Psoas muscle (tissue), 8 donors: ENCODE measurements around the gene PBX1. TPM values are rescaled to one million over a fixed set of nuclear protein-coding genes. Genes with fewer than 3 reads are reported as not detected.
"Not testable (repeated sequence)": the region's sequence is repeated elsewhere in the genome, so short reads cannot be mapped to it uniquely, and the experiment has no call there.

Experiments
- ATAC-seq, 4 donors: fragments of 200-7000 bp; cut with Tn5 transposase; one replicate each; pipeline ENCODE4 v1.9.1; 2020; ENCODE audit warnings: moderate library complexity in 3 of 4, mild to moderate bottlenecking in 2 of 4
- DNase-seq, 2 donors: peaks; one replicate each; pipeline ENCODE4 v3.0.0-alpha.2; 2020
- H3K27ac ChIP-seq: fragments of 200-600 bp; one replicate; pipeline ENCODE4 v1.8.0; 2022
- H3K27me3 ChIP-seq, 3 donors: fragments of 200-600 bp in 1 of 3; one replicate each; pipeline versions ENCODE4 v1.6.1 to v1.8.0; 2013 to 2022; ENCODE audit warnings: low read length in 2 of 3, mild to moderate bottlenecking in 2 of 3, moderate library complexity in 1 of 3; ENCODE audit not compliant: insufficient read depth in 3 of 3
- H3K36me3 ChIP-seq, 2 donors: fragments of 200-600 bp in 1 of 2; one replicate each; pipeline versions ENCODE4 v1.6.1 to v1.8.0; 2013 to 2022; ENCODE audit warnings: low read depth in 1 of 2, mild to moderate bottlenecking in 1 of 2, moderate library complexity in 1 of 2; ENCODE audit not compliant: insufficient read depth in 1 of 2
- H3K4me1 ChIP-seq: fragments of 200-600 bp; one replicate; pipeline ENCODE4 v1.8.0; 2022
- H3K4me3 ChIP-seq: fragments of 200-600 bp; one replicate; pipeline ENCODE4 v1.8.0; 2022; ENCODE audit warnings: mild to moderate bottlenecking
- H3K9me3 ChIP-seq: fragments of 200-600 bp; one replicate; pipeline ENCODE4 v1.8.0; 2022
- WGBS, 3 donors: extraction: QIAGEN DNeasy Blood & Tissue Kit; methylation state at CpG; one replicate each; pipeline versions ENCODE4 v1.1.6 to v1.1.7; 2013; 5-methylcytosine and 5-hydroxymethylcytosine counted together
- intact Hi-C, 2 donors: fragments of 100-400 bp; cut with DNase I; formaldehyde crosslinking; loops; one replicate each; pipeline versions ENCODE4 v1.11.0 to v1.14.2; 2022
- polyA plus RNA-seq, 3 donors: library from polyadenylated mRNA; stranded (reverse); fragments of 200-250 nt; gene quantifications; one replicate each; pipeline ENCODE4 v1.2.3, GENCODE V29; 2013
- total RNA-seq, 4 donors: library from RNA; stranded (reverse); fragmentation: NEBNext Ultra II Directional in 2 of 4; extraction: Animal tissue kit (Norgen Biotek cat#: 25700) in 2 of 4; gene quantifications; one replicate each; pipeline versions ENCODE4 v1.2.1 to v1.2.4, GENCODE V29; 2021 to 2023
- TF ChIP-seq, protein P1 (sequence below): fragments of 200-600 bp; IDR thresholded peaks from one replicate; pipeline ENCODE4 v1.8.0; 2022; ENCODE audit warnings: antibody characterized with exemption
- donor health status: healthy with polysubstance abuse.
- donor health status: DM: no; HTN: no; CAD: no; lungs with moderate emphysema.
- donor health status: Bipolar disorder and iron deficiency.
- donor health status: healthy.
- donor health status: DM: yes; HTN: yes; CAD: no.
- donor health status: DM: no; HTN: no; CAD: no.
- donor health status: DM: no; HTN: no; CAD: no.
- donor health status: DM: yes; HTN: yes; CAD: no.

Gene PBX1
- total and polyA plus RNA-seq, 7 donors, result 10.6 to 69.9 (median 59.3) TPM

DNA sequence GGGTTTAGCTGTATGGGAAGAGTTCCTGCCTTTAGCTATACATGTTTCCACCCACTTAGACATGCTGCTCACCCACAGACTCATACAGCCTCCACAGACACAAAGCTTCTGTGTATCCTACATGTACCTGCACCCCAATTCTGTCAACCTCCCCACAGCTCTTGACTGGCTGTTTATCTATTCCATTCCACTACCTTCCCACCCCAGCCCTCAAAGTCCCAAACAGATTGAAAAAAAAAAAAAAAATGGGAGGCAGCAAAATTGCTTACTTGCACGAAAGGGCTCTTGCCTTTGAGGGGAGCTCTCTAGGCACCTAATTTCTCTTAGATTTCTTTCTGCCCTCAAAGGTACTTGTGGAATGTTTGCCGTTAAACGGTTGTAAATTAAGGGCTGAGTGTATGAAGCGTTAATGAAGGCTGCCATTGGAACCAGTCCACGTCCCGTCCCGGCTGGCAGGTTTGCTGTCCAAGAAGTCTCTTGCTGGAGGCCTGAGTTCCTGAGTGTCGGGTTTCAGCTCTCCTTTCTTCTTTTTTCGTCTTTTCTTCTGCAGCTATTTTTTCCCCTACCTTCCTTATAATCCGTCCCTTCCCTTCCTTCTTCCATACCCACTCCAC is 43.6 kb downstream of the PBX1 start:
- intact Hi-C loops, result loop anchor here (5.0 kb wide), 2 partner anchors 35 to 40 kb away; no protein-coding TSS in a partner anchor
- H3K27me3 ChIP-seq, result no peaks in the 10 kb centered on the region
- WGBS, 3 donors, result 1 to 6% (median 3%) methylated on average over 10 of the region's 10 CpGs
- peak overlapping the region; percentile 55 for H3K27ac ChIP-seq
- TF ChIP-seq, protein P1, sequence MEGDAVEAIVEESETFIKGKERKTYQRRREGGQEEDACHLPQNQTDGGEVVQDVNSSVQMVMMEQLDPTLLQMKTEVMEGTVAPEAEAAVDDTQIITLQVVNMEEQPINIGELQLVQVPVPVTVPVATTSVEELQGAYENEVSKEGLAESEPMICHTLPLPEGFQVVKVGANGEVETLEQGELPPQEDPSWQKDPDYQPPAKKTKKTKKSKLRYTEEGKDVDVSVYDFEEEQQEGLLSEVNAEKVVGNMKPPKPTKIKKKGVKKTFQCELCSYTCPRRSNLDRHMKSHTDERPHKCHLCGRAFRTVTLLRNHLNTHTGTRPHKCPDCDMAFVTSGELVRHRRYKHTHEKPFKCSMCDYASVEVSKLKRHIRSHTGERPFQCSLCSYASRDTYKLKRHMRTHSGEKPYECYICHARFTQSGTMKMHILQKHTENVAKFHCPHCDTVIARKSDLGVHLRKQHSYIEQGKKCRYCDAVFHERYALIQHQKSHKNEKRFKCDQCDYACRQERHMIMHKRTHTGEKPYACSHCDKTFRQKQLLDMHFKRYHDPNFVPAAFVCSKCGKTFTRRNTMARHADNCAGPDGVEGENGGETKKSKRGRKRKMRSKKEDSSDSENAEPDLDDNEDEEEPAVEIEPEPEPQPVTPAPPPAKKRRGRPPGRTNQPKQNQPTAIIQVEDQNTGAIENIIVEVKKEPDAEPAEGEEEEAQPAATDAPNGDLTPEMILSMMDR, result no peak
- DNase-seq, result peak; percentile 35 to 73
- H3K4me1 ChIP-seq, result peaks cover 37% of the 10 kb centered on the region
- peak; percentile 39 to 82 (median 61) for ATAC-seq
- peaks cover 0 to under 1% of the 10 kb centered on the region in 2 donors for H3K36me3 ChIP-seq
- peak overlapping the region; percentile 14 for H3K4me3 ChIP-seq
- H3K9me3 ChIP-seq, result no peaks in the 10 kb centered on the region

DNA sequence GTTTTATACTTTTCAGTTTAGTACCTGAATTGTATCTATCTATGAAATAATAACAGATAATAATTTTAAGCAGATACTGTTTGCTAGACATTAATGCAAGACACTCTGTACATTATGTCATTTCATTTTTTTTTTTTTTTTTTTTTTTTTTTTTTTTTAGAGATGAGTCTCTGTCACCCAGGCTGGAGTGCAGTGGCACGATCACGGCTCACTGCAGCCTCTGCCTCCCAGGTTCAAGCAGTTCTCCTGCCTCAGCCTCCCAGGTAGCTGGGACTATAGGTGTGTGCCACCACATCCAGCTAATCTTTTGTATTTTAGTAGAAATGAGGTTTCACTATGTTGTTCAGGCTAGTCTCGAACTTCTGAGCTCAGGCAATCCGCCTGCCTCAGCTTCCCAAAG is 44.8 kb downstream of the PBX1 start:
- not testable (repeated sequence) for H3K27me3 ChIP-seq, H3K27ac ChIP-seq, ATAC-seq, DNase-seq, H3K36me3 ChIP-seq, H3K4me3 ChIP-seq, H3K9me3 ChIP-seq
- intact Hi-C loops, result loop anchor here (5.0 kb wide), 2 partner anchors 37 to 42 kb away; no protein-coding TSS in a partner anchor
- H3K4me1 ChIP-seq, result peaks cover 48% of the 10 kb centered on the region
- WGBS, 3 donors, result 91 to 97% (median 91%) methylated on average over 4 of the region's 4 CpGs

DNA sequence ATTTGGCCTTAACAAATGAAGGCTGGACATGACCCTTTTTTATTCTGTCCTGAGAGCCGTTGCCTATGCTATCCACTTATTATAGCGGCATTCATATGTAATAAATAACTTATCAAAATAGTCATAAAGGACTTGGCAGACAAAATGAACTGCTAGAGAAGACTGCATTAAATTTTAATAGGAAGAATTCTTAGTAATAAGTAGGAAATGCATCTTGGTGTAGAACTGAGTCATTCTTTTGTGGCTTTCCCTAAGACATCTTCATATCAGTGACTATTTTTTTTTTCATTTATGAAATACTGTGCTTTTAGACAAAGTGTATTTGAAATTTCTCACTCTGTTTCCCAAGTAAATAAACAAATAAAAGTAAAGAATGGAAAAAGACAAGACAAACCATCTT is 45.6 kb downstream of the PBX1 start:
- Histone ChIP-seq H3K4me1 (peaks cover 46% of the 10 kb centered on the region), H3K9me3 (no peaks in the 10 kb centered on the region), H3K27me3 (no peaks in the 10 kb centered on the region), H3K4me3 (no peak overlapping the region), H3K36me3 (no peaks in the 10 kb centered on the region), H3K27ac (no peak overlapping the region)
- 47 to 76% (median 58%) methylated on average over 2 of the region's 2 CpGs for WGBS, 3 donors
- DNase-seq, result no peak
- TF ChIP-seq, protein P1, result no peak
- intact Hi-C loops, result loop anchor here (5.0 kb wide), 2 partner anchors 37 to 42 kb away; no protein-coding TSS in a partner anchor
- ATAC-seq, result no peak

DNA sequence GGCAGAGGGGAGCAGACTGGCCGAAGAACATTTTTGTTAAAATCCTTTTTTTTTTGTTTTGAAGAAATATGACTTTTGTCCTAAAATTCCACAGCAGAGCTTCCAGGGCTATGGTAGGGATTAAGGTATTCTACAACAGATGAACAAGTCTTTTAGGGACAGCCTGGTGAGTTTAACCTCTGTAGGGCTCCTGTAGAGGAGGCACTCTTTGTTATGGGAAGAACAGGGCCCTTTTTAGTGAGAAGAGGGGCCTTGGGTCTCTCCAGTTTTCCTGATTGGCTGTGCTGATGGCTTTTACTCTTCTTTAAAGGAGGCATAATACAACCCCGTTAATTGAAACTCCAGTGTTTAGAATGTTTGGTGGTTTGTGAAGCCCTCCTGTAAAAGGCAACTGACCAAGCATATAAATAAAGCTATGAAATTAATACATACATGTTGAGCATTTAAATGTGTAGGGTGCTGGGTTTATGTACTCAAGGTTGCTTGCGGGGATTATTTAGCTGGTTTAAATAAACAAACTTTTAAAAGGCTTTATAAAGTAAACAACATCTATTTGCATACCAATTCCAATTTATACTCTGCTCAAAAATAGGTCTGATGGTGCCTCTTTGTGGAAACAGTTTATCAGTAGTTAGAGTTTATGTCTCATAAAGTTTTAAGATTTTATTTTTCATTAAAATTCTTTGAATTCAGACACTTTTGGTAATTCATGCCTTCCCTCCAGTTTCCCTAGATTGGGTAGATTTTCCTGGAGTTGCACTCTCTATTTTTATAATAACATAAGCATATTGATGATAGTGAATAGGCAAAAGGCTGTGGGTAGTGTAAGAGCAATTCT is 46.5 kb downstream of the PBX1 start:
- Histone ChIP-seq H3K36me3 (no peaks in the 10 kb centered on the region), H3K9me3 (no peaks in the 10 kb centered on the region), H3K27ac (no peak overlapping the region), H3K4me1 (peaks cover 52% of the 10 kb centered on the region), H3K4me3 (no peak overlapping the region), H3K27me3 (no peaks in the 10 kb centered on the region)
- intact Hi-C loops, result no loop called here
- ATAC-seq, result no peak
- no peak for DNase-seq
- TF ChIP-seq, protein P1, result no peak
- 91 to 97% (median 95%) methylated on average over 3 of the region's 3 CpGs for WGBS, 3 donors

DNA sequence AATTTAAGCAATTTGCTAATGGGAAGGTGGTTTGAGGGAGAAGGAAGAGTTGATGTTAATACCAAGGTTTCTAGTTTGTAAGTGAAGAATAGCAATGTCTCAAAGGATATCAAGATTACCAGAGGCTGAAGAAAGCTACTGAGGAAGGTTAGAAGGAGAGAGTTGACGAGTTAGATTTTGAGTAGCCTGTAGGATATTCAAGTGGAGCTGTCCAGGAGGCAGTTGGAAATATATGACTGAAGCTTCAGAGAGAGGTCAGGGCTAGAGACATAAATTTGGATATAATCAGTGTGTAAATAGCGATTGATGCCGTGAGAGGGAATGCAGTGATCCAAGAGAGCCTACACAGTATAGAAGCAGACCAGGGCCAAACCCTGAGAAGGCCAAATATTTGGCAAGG is 48.4 kb downstream of the PBX1 start:
- Histone ChIP-seq H3K4me3 (no peak overlapping the region), H3K27me3 (no peaks in the 10 kb centered on the region), H3K36me3 (no peaks in the 10 kb centered on the region), H3K27ac (no peak overlapping the region), H3K4me1 (peaks cover 52% of the 10 kb centered on the region), H3K9me3 (no peaks in the 10 kb centered on the region)
- ATAC-seq (no peak), DNase-seq (no peak)
- TF ChIP-seq, protein P1, result no peak
- intact Hi-C loops, result no loop called here
- WGBS, 3 donors, result 48 to 66% (median 48%) methylated on average over 3 of the region's 3 CpGs
